ENCODE measurements around the gene TMEM245. TPM values are rescaled to one million over a fixed set of nuclear protein-coding genes. Genes with fewer than 3 reads are reported as not detected.

The TMEM245 gene
- total and polyA plus RNA-seq, 10 of the 15 experiments (the other 5 are each of a cell fraction or from before 2014, with no cell fraction given) = 7.4 to 36.1 (median 19.0) TPM

DNA sequence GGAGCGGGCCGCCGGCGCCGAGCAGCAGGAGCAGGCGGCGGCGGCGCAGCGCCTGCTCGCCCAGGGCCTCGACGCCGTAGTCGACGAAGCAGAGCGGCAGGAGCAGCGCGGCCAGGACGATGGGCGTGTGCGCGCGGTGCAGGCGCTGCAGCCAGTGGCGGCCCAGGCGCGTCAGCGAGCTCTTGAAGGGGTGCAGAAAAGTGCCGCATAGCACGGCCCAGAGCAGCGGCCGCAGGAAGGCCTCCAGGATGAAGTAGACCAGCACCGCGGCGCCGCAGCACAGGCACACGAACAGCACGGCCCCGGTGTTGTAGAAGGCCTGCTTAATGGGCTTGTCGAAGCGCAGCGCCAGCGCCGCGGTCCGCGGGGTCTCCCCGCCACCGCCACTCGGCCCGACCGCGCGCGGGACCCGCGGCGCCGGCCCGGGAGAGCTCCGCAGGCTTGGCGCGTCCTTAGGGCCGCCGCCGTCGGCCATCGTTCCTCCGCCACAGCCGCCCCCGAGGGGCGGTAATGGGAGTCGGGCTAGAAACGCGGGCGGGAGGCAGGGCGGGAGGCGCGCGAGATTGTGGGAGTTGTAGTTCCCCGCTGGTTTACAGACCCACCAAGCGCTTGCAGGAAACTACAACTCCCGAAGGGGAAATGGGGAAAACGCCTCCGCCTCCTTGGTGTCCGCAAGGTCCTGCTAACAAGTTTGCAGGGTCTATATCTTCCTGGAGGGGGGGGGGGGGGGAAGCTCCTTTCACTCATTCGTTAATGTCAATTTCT, at the start of gene TMEM245 (continued):
- TF ChIP-seq YBX1 (IDR thresholded peaks at IDR 0.05) (no peak), GABPA (IDR thresholded peaks at IDR 0.05; ENCODE audit: low read depth) (peak; percentile 37; the same call in 1 of the 2 replicates), HCFC1 (IDR thresholded peaks at IDR 0.05; ENCODE audit: low read length) (peak; percentile 96), MXI1 (IDR thresholded peaks at IDR 0.05; ENCODE audit: low read depth, low read length) (no peak; the same call in 1 of the 2 replicates), HDAC2 (IDR thresholded peaks at IDR 0.05) (no peak), MEF2A (IDR thresholded peaks at IDR 0.05; ENCODE audit: insufficient read depth, low read depth, low read length) (0 out of 2 replicates have a peak, but pooled peaks have one; percentile 38), MYB (IDR thresholded peaks at IDR 0.05; ENCODE audit: borderline replicate concordance, low read depth, low read length) (no peak), CREB1 (IDR thresholded peaks at IDR 0.05; ENCODE audit: low read depth) (peak; percentile 82), NFXL1 (IDR thresholded peaks at IDR 0.05; ENCODE audit: borderline replicate concordance) (no peak), POU2F2 (IDR thresholded peaks at IDR 0.05; ENCODE audit: borderline replicate concordance, low read depth, low read length) (no peak; the same call in 1 of the 3 replicates)
- TF ChIP-seq, protein P1, sequence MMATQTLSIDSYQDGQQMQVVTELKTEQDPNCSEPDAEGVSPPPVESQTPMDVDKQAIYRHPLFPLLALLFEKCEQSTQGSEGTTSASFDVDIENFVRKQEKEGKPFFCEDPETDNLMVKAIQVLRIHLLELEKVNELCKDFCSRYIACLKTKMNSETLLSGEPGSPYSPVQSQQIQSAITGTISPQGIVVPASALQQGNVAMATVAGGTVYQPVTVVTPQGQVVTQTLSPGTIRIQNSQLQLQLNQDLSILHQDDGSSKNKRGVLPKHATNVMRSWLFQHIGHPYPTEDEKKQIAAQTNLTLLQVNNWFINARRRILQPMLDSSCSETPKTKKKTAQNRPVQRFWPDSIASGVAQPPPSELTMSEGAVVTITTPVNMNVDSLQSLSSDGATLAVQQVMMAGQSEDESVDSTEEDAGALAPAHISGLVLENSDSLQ (IDR thresholded peaks at IDR 0.05) = peak; percentile 86
- TF ChIP-seq, protein P2, sequence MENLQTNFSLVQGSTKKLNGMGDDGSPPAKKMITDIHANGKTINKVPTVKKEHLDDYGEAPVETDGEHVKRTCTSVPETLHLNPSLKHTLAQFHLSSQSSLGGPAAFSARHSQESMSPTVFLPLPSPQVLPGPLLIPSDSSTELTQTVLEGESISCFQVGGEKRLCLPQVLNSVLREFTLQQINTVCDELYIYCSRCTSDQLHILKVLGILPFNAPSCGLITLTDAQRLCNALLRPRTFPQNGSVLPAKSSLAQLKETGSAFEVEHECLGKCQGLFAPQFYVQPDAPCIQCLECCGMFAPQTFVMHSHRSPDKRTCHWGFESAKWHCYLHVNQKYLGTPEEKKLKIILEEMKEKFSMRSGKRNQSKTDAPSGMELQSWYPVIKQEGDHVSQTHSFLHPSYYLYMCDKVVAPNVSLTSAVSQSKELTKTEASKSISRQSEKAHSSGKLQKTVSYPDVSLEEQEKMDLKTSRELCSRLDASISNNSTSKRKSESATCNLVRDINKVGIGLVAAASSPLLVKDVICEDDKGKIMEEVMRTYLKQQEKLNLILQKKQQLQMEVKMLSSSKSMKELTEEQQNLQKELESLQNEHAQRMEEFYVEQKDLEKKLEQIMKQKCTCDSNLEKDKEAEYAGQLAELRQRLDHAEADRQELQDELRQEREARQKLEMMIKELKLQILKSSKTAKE (IDR thresholded peaks at IDR 0.05; ENCODE audit: low read depth, poor library complexity, severe bottlenecking) = peak; percentile 60
- TF ChIP-seq, protein P3, sequence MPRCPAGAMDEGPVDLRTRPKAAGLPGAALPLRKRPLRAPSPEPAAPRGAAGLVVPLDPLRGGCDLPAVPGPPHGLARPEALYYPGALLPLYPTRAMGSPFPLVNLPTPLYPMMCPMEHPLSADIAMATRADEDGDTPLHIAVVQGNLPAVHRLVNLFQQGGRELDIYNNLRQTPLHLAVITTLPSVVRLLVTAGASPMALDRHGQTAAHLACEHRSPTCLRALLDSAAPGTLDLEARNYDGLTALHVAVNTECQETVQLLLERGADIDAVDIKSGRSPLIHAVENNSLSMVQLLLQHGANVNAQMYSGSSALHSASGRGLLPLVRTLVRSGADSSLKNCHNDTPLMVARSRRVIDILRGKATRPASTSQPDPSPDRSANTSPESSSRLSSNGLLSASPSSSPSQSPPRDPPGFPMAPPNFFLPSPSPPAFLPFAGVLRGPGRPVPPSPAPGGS (IDR thresholded peaks at IDR 0.05; ENCODE audit: borderline replicate concordance, insufficient read depth, low read depth, low read length, poor library complexity, severe bottlenecking) = no peak
- TF ChIP-seq, protein P4, sequence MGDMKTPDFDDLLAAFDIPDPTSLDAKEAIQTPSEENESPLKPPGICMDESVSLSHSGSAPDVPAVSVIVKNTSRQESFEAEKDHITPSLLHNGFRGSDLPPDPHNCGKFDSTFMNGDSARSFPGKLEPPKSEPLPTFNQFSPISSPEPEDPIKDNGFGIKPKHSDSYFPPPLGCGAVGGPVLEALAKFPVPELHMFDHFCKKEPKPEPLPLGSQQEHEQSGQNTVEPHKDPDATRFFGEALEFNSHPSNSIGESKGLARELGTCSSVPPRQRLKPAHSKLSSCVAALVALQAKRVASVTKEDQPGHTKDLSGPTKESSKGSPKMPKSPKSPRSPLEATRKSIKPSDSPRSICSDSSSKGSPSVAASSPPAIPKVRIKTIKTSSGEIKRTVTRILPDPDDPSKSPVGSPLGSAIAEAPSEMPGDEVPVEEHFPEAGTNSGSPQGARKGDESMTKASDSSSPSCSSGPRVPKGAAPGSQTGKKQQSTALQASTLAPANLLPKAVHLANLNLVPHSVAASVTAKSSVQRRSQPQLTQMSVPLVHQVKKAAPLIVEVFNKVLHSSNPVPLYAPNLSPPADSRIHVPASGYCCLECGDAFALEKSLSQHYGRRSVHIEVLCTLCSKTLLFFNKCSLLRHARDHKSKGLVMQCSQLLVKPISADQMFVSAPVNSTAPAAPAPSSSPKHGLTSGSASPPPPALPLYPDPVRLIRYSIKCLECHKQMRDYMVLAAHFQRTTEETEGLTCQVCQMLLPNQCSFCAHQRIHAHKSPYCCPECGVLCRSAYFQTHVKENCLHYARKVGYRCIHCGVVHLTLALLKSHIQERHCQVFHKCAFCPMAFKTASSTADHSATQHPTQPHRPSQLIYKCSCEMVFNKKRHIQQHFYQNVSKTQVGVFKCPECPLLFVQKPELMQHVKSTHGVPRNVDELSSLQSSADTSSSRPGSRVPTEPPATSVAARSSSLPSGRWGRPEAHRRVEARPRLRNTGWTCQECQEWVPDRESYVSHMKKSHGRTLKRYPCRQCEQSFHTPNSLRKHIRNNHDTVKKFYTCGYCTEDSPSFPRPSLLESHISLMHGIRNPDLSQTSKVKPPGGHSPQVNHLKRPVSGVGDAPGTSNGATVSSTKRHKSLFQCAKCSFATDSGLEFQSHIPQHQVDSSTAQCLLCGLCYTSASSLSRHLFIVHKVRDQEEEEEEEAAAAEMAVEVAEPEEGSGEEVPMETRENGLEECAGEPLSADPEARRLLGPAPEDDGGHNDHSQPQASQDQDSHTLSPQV (IDR thresholded peaks at IDR 0.05) = peak; percentile 73; the same call in 1 of the 2 replicates
- TF ChIP-seq, protein P5, sequence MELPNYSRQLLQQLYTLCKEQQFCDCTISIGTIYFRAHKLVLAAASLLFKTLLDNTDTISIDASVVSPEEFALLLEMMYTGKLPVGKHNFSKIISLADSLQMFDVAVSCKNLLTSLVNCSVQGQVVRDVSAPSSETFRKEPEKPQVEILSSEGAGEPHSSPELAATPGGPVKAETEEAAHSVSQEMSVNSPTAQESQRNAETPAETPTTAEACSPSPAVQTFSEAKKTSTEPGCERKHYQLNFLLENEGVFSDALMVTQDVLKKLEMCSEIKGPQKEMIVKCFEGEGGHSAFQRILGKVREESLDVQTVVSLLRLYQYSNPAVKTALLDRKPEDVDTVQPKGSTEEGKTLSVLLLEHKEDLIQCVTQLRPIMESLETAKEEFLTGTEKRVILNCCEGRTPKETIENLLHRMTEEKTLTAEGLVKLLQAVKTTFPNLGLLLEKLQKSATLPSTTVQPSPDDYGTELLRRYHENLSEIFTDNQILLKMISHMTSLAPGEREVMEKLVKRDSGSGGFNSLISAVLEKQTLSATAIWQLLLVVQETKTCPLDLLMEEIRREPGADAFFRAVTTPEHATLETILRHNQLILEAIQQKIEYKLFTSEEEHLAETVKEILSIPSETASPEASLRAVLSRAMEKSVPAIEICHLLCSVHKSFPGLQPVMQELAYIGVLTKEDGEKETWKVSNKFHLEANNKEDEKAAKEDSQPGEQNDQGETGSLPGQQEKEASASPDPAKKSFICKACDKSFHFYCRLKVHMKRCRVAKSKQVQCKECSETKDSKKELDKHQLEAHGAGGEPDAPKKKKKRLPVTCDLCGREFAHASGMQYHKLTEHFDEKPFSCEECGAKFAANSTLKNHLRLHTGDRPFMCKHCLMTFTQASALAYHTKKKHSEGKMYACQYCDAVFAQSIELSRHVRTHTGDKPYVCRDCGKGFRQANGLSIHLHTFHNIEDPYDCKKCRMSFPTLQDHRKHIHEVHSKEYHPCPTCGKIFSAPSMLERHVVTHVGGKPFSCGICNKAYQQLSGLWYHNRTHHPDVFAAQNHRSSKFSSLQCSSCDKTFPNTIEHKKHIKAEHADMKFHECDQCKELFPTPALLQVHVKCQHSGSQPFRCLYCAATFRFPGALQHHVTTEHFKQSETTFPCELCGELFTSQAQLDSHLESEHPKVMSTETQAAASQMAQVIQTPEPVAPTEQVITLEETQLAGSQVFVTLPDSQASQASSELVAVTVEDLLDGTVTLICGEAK (IDR thresholded peaks at IDR 0.05; ENCODE audit: borderline replicate concordance) = peak; percentile 69; the same call in 1 of the 2 replicates
